Epidermal melanocyte (primary cell): ENCODE results near the gene MRPS18B.

Experiments
- DNase-seq: peaks from one replicate; pipeline ENCODE4 v3.0.0; 2011; ENCODE audit warnings: low spot score; ENCODE audit not compliant: insufficient read length

MRPS18B gene

DNA sequence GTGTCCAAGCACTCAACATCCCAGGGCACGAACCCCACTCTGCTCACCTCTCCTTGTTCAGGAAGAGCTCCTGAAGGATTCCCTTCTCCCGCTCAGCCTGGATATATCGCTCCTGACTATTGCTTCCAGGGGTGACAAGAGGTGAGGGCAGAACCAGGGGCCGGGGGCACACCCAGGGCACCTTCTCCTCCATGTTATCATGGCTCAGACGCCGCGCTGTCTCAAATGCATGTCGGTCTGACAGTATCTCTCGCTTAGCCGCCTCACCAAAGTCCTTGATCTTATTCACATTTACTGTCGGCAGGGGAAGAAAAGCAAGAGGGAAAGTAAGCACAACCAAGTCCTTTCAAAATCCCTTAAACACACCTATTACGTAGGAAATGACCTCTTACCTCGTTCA, 13.7 kb upstream of the MRPS18B start:
- DNase-seq: no peak

DNA sequence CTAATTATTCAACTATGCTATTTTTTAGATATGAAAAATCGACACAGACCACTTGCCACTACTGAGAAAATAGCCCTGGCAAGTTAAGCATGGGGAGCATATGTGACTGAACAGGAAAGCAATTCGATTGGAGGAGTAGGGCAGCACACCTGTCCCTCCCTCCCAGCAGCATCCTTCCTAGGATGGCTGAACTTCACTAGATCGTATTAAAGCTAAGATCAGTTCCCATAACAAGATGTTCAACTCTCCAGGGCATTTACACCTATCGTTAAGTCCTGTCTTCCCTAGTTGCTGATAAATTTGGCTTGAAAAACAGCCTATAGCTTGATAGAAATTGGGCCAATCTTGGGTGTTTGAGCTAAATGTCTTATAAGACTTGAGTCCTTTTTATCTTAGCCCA, 7.6 kb upstream of the MRPS18B start:
- DNase-seq: no peak

DNA sequence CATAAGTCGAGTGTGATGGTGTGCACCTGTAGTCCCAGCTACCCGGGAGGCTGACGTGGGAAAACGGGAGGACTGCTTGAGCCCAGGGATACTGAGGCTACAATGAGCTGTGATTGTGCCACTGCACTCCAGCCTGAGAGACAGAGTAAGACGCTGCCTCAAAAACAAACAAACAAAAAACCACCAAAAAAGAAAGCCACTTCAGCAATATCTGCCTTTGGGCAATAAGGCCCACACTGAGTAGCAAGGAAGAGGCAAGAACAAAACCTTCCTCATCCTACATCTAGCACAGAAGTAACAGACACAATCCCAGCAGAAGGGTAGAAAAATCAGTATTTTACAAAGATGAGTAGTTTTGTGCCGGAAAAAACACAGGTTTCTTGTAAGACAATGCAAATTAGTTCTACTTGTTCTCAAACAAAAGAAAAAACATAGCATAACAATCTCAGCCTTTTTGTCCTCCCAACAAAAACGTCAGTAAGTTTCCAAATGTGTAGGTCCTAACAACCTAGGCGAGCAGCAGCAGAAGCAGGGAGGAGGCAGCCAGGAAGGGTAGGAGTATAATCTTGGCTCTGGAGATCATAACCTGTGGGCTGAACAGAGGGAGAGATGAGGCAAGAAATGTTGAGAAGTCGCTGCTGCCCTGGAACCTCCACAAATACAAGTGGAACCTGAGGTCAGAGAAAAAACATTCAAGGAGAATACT, 6.3 kb upstream of the MRPS18B start:
- DNase-seq: no peak

DNA sequence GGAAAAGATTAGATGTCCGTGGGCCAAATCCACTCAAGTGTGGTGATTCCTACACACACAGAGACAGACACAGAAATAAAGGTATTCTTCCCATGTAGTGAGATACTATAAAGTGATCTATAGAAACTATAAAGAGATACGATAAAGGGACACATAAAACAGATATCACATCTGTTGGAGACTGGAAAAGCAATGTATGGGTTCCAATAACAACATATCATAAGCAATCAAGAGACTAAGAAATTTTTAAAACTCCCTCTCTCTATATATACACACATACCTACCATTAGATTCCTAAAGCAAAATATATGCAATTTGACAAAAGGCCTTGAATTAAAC, 5.8 kb upstream of the MRPS18B start:
- no peak for DNase-seq

DNA sequence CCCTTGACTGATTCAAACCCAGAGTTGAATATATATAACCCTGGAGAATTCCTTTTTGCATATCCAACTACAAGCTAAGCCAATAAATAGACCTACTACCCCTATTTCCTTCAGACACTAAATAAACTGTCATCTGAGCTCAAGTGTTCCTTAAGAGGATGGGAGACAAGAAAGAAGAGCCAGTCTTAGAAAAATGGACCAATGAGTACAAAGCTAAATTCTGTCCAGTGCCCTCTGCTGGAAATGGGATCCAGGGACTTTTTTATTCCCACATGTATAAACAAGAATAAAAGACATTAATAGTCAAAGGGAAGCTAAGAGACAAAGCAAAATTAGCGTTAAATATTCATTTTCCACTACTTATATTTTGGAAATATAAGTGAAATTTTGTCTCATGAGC, 5.4 kb upstream of the MRPS18B start:
- DNase-seq: no peak

DNA sequence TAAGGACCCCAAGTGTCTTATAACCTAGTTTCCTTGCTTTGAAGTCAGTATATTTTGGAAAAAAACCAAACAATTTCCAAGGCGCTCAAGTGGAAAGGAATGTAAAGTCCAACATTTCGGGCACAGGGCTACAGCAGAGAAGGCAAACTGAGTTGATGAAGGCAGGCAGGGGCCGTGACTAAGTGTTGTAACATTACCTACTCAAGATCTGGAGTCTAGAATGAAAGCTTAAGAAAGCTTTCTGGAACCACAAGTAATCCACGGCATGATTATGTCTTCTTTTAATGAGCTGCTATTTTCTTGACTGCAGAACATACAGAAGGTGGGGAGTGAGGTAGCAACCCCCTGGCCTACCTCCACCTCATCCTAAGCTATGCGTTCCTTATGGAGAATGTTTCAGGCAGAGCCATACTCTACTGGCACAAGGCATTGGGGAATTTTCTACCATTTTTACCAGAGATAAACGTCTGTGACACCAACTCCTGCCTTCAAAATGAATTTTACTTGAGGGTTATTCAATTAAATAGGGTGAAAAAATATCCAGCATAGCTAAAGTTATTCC, 4.9 kb upstream of the MRPS18B start:
- no peak for DNase-seq

DNA sequence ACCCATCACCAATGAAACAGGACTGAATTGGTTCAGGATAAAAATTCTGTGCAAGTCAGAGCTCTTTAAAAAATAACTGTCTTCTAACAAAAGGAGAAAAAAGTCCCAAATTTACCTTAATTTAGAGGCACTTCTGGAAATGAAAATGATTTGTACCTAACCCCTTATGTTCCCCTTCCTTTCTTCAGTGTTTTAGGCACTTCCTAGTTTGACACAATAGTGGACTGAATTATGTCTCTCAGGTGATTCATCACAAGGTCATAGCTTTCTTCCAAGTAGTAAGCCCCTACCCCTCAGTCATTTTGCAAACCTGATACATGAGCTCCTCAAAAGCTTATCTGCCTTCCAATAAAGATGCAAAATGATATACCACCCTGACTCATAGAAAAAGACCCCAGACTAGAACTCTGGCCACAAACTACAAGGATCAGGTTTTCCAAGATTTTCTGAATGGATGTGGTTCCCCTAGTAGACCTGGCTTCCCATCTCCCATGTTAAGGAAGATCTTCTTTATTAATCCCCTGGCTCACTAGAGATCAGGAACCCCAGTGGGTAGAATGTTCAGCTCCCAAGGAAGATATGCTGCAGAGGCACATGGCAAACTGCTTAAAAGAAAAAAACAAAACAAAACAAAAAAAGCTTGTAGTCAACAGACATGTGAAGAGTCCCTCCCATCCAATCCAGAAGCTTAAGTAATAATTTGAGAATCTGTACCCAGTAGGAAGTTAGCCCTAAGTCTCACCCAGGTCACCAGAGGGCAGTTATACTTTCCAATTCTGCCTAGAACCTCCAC, 4.2 kb upstream of the MRPS18B start:
- no peak for DNase-seq

DNA sequence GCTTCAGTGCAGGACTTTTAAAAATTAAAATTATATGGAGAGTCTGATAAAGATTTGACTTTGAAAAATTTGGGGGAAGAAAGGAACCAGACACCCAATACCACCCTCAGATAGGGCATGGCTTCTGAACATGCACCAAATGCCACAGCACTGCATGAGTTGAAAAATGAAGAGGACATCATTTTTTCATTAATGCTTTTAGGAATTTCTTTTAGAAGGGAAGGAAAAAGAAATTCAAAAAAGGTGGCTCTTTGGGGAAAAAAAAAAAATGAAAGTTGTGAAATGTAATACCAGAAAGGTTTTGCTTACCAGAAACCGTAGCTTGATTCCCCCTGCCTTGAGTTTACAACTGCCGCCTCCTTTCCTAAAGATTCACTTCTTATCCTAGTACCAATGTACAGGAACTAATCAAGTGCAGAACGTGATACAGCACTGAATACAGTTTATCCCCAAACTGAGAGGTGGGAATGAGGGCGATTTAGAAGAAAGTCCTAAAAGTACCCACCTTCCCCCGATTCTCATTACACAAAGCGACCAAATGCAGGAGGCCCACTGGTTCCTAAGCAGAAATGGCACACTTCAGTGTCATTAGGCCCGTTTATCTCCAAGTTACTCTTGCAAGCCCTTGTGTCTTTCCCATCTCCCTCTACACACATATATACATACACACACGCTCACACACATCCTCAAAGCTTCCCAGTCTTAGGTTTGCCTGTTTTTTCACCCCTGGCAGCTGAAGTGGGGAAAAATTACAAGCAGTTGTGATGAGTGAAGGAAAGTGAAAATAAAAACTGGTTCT, 3.4 kb upstream of the MRPS18B start:
- DNase-seq: no peak

DNA sequence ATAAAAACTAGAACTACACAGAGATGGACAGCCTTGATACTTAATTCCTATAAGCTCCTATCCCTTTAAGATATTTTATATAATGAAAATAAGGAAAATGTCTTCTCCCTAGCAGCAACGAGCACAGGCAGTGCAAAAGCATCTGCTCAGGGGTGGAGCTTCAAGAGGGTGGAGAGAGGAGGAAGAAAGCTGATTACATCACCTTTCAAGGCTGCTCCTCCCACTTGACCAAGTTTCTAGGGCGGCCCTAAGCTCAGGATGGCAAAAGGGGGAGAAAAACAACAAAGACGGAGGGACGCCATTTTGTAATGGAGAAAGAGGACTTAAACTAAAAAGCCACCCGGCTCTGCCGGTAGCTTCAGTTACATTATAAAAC, 2.8 kb upstream of the MRPS18B start:
- peak; percentile 60 for DNase-seq

DNA sequence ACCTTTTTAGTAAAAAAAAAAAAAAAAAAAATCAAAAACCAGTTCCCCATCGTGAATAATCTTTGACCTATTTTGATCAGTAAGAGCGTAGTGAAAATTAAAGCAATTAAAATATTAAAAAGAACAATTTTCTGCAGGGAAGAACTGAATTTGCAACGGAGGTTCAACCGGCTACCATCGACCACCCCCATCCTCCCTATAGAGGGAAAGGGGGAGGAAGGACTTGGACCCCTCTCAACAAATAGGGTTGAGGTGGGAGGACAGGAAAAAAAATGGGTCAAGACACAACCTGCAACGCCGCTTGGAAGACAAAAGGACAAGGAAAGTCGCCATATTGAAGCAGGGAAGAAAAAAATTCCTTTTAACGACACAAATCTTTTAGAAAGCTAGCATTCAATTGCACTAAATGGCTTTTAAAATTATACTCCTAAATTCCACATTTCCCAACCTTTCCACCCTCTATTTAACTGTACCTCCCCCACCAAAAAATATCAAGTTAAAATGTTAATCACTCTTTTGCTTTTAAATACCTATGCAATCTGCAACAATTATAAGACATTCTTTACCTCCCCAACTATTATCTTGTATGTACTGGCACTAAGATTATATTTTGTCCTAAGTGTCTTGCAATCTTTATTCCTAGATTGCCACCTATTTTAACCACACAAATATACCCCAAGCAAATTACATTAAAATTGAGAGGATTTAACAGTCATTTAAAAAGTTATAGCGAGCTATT, 2.3 kb upstream of the MRPS18B start:
- no peak for DNase-seq

DNA sequence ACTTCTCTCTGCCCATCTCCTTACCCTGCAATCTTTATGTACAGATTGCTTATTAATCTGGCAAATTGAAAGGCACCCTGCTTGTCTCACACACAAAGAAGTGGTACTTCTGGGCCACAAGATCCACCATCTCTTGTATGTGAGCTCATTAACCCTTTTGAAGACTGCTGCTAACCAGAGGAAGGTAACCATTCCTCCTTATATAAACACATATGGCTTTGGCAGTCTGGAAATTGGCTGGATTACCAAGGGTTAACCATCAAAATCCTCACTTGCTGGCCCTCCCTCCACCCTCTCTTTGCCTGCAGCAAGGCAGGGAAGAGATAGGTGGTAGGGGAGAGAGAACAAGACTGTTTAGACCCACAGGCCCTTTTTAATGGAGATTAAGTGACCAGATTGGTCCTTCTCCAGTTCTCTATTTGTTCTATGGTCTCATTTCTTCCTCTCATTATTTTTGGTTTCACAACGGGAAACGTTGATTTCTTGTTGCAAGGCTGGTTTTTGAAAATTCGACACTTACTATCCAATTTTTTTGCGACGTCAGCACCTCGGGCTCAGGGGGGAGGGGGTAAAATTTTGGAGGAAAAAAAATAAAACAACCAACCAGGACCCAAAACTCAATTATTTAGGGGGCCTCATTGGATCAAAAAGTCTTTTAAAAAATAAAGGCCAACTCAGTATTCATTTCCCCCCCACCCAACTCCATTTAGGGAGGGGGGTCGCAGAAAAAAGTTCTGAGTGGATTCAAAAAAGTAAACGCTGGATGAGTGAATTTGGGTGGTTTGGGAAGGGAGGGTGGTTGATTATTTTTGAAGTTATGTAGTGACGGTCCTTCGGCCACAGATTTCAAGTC, 1.5 kb upstream of the MRPS18B start:
- DNase-seq: no peak

DNA sequence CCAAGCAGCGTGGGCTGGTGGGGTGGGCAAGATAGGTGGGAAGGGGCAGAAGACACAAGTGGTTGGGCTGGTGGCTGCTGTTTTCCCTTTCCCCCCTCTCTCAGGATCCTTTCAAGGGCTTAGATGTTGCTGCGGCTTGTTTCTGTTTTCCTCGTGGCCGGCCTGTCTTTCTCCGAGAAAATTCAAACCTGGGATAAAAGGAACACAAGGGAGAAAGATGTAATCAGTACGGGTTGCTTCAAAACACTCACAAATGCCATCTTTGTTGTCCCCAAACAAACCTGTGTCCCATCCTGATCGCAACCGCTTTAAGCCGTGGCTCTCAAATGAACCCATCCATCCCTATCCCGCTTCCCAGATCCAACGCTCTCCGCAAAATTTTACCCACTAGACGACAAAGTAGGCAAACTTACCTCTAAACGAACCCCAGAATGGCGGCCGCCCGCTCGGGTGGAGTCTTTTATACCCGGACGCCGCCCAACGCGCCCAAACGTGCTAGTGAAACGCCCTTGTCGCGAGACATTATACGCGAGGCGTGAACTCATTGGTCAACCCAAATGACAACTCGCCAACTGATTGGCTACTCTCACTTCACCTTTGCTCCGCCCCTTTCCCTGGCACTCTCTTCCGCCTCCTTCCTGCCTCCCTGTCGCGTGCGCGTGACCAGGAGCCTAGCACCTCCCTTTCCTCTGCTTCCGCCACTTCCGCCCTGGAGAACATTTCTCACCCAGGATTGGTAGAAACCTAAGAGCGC, 652 bp upstream of the MRPS18B start, which contains the start of gene PPP1R10:
PPP1R10 (minus strand) TSS at position 433 of the 754 bp plus-strand sequence. CDS start 7,299 bp downstream, outside the sequence.
- peak; percentile 74 for DNase-seq

DNA sequence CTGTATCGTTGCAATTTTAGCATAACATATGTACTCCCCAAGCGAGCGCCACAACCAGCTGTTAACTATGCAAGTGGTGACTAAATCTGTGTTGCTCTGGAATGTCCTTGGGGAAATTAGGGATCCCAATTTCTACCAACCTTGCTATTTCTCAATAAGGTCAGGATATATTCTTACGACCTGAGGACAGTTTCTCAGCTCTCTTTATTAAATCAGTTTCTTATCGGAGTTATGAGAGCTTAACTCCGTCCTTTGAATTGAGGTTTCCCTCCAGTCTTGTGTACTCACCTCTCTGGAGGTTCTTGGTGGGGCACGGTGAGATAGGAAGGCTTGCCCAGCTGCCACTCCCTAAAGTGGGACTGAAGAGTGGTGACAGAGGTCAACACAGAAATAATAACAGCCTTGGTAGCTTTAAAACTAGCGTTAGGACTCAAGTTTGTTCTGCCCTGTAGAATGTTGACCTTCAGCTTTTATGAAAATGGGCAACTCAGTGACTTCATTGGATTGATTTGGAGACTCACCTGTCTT, 694 bp downstream of the MRPS18B start:
- DNase-seq: no peak

DNA sequence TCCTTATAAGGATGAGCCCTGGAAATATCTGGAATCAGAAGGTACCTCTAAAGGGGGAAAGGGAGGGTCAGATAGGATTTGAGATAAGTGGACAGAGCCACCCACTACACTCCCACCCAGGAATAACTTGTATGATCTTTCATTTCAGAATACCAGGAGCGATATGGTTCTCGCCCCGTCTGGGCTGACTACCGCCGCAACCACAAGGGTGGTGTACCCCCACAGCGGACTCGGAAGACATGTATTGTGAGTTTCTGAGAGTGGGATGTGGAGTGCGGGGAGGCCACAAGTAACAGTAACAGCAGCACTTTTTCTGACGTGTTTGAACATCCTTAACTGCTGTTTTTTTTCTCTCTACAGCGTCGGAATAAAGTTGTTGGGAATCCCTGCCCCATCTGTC, 1.9 kb downstream of the MRPS18B start:
- DNase-seq: no peak

DNA sequence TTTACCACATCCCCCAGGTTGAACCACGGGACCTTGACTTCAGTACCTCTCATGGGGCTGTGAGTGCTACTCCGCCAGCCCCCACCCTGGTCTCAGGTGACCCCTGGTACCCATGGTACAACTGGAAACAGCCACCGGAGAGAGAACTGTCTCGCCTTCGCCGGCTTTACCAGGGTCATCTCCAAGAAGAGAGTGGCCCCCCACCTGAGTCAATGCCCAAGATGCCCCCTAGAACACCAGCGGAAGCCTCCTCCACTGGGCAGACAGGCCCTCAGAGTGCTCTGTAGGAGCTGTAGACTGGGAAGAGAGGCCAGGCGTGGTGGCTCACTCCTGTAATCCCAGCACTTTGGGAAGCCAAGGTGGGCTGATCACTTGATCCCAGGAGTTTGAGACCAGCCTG, 7.9 kb downstream of the MRPS18B start:
- DNase-seq: no peak

DNA sequence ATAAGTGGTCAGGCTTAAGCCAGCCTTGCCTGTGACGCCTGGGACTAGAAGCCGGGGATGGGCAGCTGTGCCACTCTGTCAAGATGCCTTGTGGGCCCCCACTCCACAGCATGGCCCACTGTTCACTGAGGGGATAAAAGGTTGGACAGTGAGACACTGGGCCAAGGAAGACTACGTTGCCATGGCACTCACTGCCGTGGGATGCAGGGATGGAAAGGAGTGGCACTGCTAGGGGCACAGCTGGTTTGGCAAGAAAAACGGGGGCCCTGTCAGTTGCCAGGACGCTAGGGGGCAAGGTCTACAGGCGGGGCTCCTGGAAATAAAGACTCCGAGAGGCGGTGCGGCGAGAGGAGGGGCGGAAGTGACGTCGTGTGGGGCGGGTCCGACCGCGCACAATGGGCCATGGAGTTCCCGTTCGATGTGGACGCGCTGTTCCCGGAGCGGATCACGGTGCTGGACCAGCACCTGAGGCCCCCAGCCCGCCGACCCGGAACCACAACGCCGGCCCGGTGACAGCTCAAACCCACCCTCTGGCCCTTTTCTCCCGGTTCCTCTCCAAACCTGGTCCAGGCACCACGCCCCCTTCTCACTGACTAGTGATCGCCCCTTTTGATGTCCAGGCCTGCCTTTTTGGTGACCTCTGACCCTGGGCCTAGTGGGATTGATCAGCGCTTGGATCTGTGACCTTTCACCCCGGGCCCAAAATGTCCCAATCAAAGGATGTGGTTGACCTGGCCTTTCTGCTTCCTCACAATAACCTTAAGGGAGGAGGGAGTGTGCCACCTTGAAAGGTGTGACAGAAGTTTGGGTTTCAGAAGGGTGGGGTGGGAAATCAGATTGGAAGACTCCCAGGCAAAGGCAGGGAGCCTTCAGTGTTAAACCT, 9.1 kb downstream of the MRPS18B start, which contains the start of gene ATAT1:
ATAT1 (plus strand) TSS at position 391 of the 883 bp plus-strand sequence.
- peak; percentile 80 for DNase-seq

DNA sequence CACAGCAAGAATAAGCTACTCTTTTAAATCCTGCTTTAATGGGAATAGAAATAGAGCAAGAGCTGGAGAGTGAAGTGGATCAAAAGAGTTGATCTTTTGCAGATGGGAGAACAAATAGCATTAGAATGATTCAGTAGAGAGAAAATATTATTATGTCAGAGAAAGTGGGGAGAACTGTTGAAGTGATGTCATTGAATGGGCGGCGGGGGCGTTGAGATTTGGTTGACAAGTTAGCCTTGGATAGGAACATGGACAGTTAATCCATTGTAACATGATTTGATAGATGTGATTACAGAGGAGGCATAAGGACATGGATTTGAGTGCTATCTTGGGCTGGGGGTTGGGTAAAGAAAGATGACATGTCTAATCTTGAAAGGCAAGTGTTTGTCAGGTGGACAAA, 18.2 kb downstream of the MRPS18B start:
- DNase-seq: no peak

DNA sequence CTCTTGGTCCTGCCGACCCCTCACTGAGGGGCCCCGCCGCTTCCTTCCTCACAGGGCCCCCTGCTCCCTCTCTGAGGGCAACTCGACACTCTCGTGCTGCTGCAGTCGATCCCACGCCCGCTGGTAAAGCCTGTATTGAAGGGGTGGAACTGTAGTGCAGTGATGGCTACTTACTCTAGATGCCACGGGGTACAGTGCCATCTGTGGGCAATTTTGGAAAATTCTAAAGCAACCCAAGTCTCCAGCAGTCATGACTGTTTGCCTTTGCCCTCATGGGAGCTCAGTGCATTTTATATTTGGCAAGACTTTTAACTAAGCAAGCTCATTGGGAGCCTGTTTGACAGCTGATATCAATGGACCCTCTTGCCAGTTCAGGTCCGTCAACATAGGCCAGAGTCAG, 22.8 kb downstream of the MRPS18B start:
- DNase-seq: no peak
